ENCODE results near the gene ESRP2.

The ESRP2 gene

GRCh38 chr16:68217506-68217905 is 18.4 kb downstream of the ESRP2 start:
- no peak for DNase-seq (ENCODE audit: low read depth in 2 of 2)

- DNase-seq (ENCODE audit: low read depth in 2 of 2), result no peak
These were observed 19.7 kb downstream of the ESRP2 start for GRCh38 chr16:68216240-68216639.

DNA sequence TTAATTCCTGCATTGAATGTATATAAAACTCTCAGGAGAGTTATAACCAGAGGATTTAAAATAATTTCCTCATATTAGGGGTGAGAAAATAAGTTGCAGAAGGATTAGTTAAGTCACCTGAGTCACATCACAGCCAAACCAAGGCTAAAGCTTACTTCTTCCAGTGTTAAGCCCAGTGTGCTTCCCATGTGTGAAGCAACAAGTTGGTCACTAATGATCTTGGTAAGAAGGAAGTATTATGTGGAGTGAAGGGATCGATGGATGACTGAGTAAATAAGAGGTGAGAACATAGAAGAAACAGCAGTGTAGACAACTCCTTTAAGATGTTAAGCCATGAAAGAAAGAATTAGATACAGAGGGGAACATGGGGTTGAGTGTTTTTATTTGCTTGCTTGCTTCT is 20.6 kb downstream of the ESRP2 start:
- no peak for DNase-seq (ENCODE audit: low read depth in 2 of 2)

- no peak for DNase-seq (ENCODE audit: low read depth in 2 of 2)
These were observed 21.2 kb downstream of the ESRP2 start for GRCh38 chr16:68214726-68215125.

GRCh38 chr16:68206245-68206644 is 29.7 kb downstream of the ESRP2 start:
- no peak for DNase-seq (ENCODE audit: low read depth in 2 of 2)

GRCh38 chr16:68202091-68202519 is 33.8 kb downstream of the ESRP2 start:
- no peak for DNase-seq (ENCODE audit: low read depth in 2 of 2)

GRCh38 chr16:68200088-68200783 is 35.7 kb downstream of the ESRP2 start:
- no peak for DNase-seq (ENCODE audit: low read depth in 2 of 2)

DNA sequence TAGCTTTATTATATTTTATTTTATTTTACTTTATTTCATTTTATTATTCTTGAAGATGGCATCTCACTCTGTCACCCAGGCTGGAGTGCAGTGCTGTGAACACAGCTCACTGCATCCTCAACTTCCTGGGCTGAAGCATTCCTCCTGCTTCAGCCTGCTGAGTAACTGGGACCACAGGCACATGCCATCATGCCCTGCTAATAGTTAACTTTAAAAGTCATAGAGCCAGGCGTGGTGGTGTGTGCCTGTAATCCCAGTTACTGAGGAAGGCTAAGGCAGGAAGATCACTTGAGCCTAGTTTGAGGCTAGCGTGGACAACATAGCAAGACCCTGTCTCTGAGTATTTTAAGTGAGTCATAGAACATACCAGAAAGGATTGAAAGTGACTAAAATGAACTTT is 38.7 kb downstream of the ESRP2 start:
- DNase-seq (ENCODE audit: low read depth in 2 of 2), result no peak

DNA sequence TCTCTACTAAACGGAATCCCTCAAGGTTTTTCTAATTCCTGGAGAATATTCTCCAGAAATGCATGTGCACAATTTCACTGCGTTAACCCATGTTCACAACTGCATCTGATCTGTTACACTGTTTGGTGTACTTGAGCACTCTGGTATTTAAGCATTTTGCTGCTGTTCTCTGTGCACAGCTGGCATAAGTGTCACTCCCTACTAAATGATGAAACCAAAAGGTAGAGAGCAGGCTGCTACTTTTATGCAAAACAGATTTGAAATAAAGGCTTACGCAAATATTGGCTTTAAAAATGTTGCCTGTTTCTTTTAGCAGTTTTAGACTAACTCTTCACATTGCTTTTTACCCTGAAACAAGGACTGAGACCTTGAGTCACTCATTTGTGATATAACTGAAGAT is 41.7 kb downstream of the ESRP2 start:
- no peak for DNase-seq (ENCODE audit: low read depth in 2 of 2)

- no peak for DNase-seq (ENCODE audit: low read depth in 2 of 2)
These were observed 45.0 kb downstream of the ESRP2 start for GRCh38 chr16:68190736-68191510.

DNA sequence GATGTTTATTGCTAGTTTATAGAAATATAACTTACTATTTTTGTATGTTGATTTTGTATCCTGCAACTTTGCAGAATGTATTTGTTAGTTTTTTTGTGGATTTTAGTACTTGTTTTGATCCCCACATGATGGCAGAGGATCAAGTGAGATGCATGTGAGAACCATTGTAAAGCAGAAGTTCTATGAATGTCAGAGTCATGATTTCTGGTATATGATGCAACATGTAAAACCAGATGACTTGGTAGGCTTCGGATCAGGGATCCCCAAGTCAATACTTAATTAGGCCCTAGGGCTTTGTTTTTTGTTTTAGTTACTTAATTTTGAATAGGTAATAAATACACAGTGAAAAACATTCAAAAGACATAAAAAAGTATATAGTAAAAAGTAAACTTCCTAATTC is 45.8 kb downstream of the ESRP2 start:
- no peak for DNase-seq (ENCODE audit: low read depth in 2 of 2)

GRCh38 chr16:68188170-68188569 is 47.8 kb downstream of the ESRP2 start:
- no peak for DNase-seq (ENCODE audit: low read depth in 2 of 2)

DNA sequence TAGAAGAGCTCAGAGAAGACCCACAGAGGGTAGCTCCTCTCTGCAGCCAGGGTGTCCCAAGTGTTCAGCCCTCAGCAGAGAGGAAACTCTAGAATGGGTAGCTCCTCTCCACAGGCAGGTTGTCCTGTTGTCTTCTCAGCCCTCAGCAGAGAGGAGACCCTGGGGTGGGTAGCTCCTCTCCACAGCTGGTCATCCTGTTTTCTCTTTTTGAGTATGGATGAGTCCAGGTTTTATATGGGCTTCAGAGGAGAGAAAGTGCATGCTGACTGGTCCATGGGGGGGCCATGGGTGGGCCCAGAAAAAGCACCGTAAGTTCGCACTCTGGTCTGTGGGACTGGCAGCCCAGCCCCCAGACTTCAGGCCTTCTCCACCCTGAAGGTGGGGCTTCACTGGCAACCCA is 48.4 kb downstream of the ESRP2 start:
- DNase-seq (ENCODE audit: low read depth in 2 of 2), result no peak

DNA sequence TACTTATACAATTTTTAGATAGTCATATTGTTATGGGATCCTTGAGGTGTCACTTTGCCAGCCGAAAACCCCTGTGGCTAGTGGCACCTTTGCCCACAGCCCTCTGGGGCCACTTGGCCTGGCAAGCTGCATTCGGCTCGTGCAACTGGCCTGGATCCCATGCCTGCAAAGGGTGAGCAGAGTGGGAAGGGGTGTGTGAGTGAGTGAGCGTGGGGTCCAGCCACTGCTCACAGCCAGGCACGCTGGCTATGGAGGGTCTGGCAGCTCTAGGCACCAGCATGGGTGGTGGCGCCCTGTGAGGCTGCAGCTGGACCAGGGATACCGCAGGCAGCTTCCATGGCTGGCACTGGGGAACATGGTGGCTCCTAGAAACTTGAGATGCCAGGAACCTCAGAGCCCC is 49.0 kb downstream of the ESRP2 start:
- DNase-seq (ENCODE audit: low read depth in 2 of 2), result no peak

- no peak for DNase-seq (ENCODE audit: low read depth in 2 of 2)
These were observed 52.9 kb downstream of the ESRP2 start for GRCh38 chr16:68183046-68183445.

GRCh38 chr16:68179855-68180254 is 56.1 kb downstream of the ESRP2 start:
- DNase-seq (ENCODE audit: low read depth in 2 of 2), result no peak

DNA sequence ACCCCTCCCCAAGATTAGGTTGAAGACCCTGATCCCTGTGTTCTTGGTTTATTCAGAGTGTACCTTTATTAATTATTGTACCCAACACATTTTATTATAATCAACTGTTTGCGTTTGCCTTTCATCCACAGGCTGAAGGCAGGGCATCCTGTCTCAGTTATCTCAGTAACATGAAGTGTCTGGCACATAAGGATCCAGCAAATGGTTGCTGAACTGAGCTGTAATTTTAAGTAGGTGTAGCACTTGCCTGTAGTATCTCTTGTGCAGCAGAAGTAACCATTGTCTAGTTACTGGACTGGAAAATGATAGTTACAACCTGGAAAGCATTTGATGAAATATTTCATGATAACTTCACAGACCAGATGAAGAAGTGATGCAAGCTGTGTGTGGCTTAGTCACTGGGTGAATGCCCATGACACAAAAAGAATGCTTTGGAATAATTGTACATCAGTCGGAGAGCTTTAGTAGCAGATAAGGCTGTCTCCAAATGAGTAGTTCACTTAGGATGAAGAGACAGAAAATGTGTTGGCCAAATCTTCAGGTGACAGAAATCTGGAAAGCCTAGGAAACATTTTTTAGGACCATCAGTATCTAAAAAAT is 56.6 kb downstream of the ESRP2 start:
- DNase-seq (ENCODE audit: low read depth in 2 of 2), result no peak

All from activated CD4-positive, alpha-beta T cell treated with anti-CD3 and anti-CD28 coated beads for 24 hours (primary cell).